Naive thymus-derived CD8-positive, alpha-beta T cell (primary cell): Measurements from ENCODE around the gene ISLR. TPM values are rescaled to one million over a fixed set of nuclear protein-coding genes. Genes with fewer than 3 reads are reported as not detected.
A peak's percentile ranks its signal among the peaks of the same experiment; 100 is the strongest.

Experiments
- ATAC-seq, 2 donors: fragments of 150-1000 bp; cut with Tn5 transposase in 1 of 2; sonication (Bioruptor Pico), chemical (Tn5 transposase) in 1 of 2; 1 replicate in 1 of 2; 2 replicates in 1 of 2; pipeline ENCODE4 v1.10.0; 2021; ENCODE audit warnings: mild to moderate bottlenecking in 2 of 2, moderate library complexity in 2 of 2
- POLR2A ChIA-PET: fragments of 350-600 bp; sonication (Branson Sonifier 250); formaldehyde crosslinking; loops from one replicate; lab custom pipeline; 2021; ENCODE audit warnings: antibody characterized with exemption; lab: Charles Lee
- DNase-seq, 10 donors: peaks; one replicate each; pipeline versions ENCODE4 v3.0.0 to v3.0.0-alpha.2; 2020 to 2022
- H3K27ac Mint-ChIP-seq, 10 donors: one replicate each; pipeline ENCODE4 v1.8.0; 2020 to 2022; ENCODE audit warnings: mild to moderate bottlenecking in 10 of 10, mixed read lengths in 10 of 10, moderate library complexity in 4 of 10, inconsistent platforms in 1 of 10
- H3K27me3 Mint-ChIP-seq, 5 donors: one replicate each; pipeline ENCODE4 v1.8.0; 2021 to 2022; ENCODE audit warnings: mixed read lengths in 5 of 5
- H3K36me3 Mint-ChIP-seq, 3 donors: one replicate each; pipeline ENCODE4 v1.8.0; 2020 to 2022; ENCODE audit warnings: mixed read lengths in 3 of 3, mild to moderate bottlenecking in 2 of 3, inconsistent platforms in 1 of 3
- H3K4me1 Mint-ChIP-seq, 4 donors: one replicate each; pipeline ENCODE4 v1.8.0; 2021 to 2022; ENCODE audit warnings: mixed read lengths in 4 of 4
- H3K4me3 Mint-ChIP-seq, 10 donors: one replicate each; pipeline ENCODE4 v1.8.0; 2020 to 2022; ENCODE audit warnings: mild to moderate bottlenecking in 10 of 10, mixed read lengths in 10 of 10, moderate library complexity in 6 of 10, inconsistent platforms in 1 of 10
- H3K9me3 Mint-ChIP-seq, 9 donors: one replicate each; pipeline ENCODE4 v1.8.0; 2020 to 2022; ENCODE audit warnings: mixed read lengths in 9 of 9, mild to moderate bottlenecking in 3 of 9, inconsistent platforms in 1 of 9, moderate library complexity in 1 of 9
- polyA plus RNA-seq, 3 donors: library from polyadenylated mRNA; unstranded; fragments of 300-500 nt; fragmentation: Illumina TruSeq; gene quantifications; one replicate each; pipeline ENCODE4 v1.2.3, GENCODE V29; 2021
- total RNA-seq, 8 experiments: library from RNA in 2 of 8; stranded (reverse) in 2 of 8; gene quantifications; one replicate each; pipeline ENCODE4 v1.2.3 and lab custom pipeline; 2021 to 2026

The ISLR gene
- total and polyA plus RNA-seq, 5 experiments from 2014 or later: not detected

- POLR2A ChIA-PET: interaction anchor here (0.6 kb wide), 1 partner anchor 66 kb away, joined by 3 read pairs; no protein-coding TSS in a partner anchor
- Mint-ChIP-seq H3K9me3 (no peaks in the 10 kb centered on the region), H3K27me3 (peaks cover 27 to 95% (median 62%) of the 10 kb centered on the region in 5 donors), H3K36me3 (peaks cover 0 to 2% (median 0%) of the 10 kb centered on the region in 3 donors), H3K4me1 (peaks cover 22 to 54% (median 49%) of the 10 kb centered on the region in 4 donors), H3K27ac (no peak overlapping the region), H3K4me3 (peak overlapping the region in 5 of 10 donors; percentile 4 to 65 (median 21))
- ATAC-seq (no peak), DNase-seq (no peak)
Observed at GRCh38 chr15:74131628-74132413, 41.7 kb upstream of the ISLR start.

- no peak for ATAC-seq
- peak overlapping the region in 2 of 10 donors; percentile 21 to 36 for H3K4me3 Mint-ChIP-seq
- peaks cover 31 to 98% (median 66%) of the 10 kb centered on the region in 5 donors for H3K27me3 Mint-ChIP-seq
Observed at GRCh38 chr15:74132681-74133651, 40.5 kb upstream of the ISLR start.

GRCh38 chr15:74133694-74134386 is 39.7 kb upstream of the ISLR start:
- Mint-ChIP-seq H3K9me3 (no peaks in the 10 kb centered on the region), H3K4me3 (peak overlapping the region in 1 of 10 donors; percentile 45), H3K36me3 (peaks cover 0 to 2% (median 0%) of the 10 kb centered on the region in 3 donors), H3K4me1 (peaks cover 22 to 53% (median 50%) of the 10 kb centered on the region in 4 donors), H3K27me3 (peaks cover 33 to 100% (median 65%) of the 10 kb centered on the region in 5 donors), H3K27ac (no peak overlapping the region)
- ATAC-seq (no peak), DNase-seq (no peak)
- POLR2A ChIA-PET: no interaction called here

More at GRCh38 chr15:74132681-74133651, 40.5 kb upstream of the ISLR start:
- POLR2A ChIA-PET: no interaction called here
- H3K4me1 Mint-ChIP-seq: peaks cover 23 to 58% (median 57%) of the 10 kb centered on the region in 4 donors
- H3K36me3 Mint-ChIP-seq: peaks cover 0 to 2% (median 0%) of the 10 kb centered on the region in 3 donors
- H3K27ac Mint-ChIP-seq: peak overlapping the region in 1 of 10 donors; percentile 24
- no peaks in the 10 kb centered on the region for H3K9me3 Mint-ChIP-seq
- no peak for DNase-seq

- DNase-seq (no peak), ATAC-seq (no peak)
- Mint-ChIP-seq H3K4me1 (peaks cover 19 to 47% (median 43%) of the 10 kb centered on the region in 4 donors), H3K9me3 (no peaks in the 10 kb centered on the region), H3K27me3 (peaks cover 35 to 100% (median 63%) of the 10 kb centered on the region in 5 donors), H3K27ac (peak overlapping the region in 1 of 10 donors; percentile 3), H3K4me3 (peak overlapping the region; percentile 4 to 77 (median 66)), H3K36me3 (peaks cover 0 to 2% (median 0%) of the 10 kb centered on the region in 3 donors)
- POLR2A ChIA-PET: no interaction called here
Observed at GRCh38 chr15:74134387-74135027, 39.0 kb upstream of the ISLR start.

- Mint-ChIP-seq H3K9me3 (no peaks in the 10 kb centered on the region), H3K4me1 (peaks cover 17 to 42% (median 39%) of the 10 kb centered on the region in 4 donors), H3K27me3 (peaks cover 35 to 97% (median 63%) of the 10 kb centered on the region in 5 donors), H3K4me3 (peak overlapping the region; percentile 40 to 79 (median 68)), H3K27ac (peak overlapping the region in 1 of 10 donors; percentile 25), H3K36me3 (peaks cover 0 to 2% (median 0%) of the 10 kb centered on the region in 3 donors)
- DNase-seq (no peak), ATAC-seq (no peak)
- POLR2A ChIA-PET: interaction anchor here (1.0 kb wide), 1 partner anchor 21 kb away, joined by 4 read pairs; no protein-coding TSS in a partner anchor
Observed at GRCh38 chr15:74135041-74135565, 38.4 kb upstream of the ISLR start.

- Mint-ChIP-seq H3K4me3 (peak overlapping the region; percentile 69 to 86 (median 76)), H3K27ac (peak overlapping the region in 1 of 10 donors; percentile 22), H3K27me3 (peaks cover 28 to 92% (median 62%) of the 10 kb centered on the region in 5 donors), H3K36me3 (peaks cover 0 to 2% (median 0%) of the 10 kb centered on the region in 3 donors), H3K4me1 (peaks cover 16 to 36% (median 32%) of the 10 kb centered on the region in 4 donors), H3K9me3 (no peaks in the 10 kb centered on the region)
- ATAC-seq: peak in 1 of 2 donors; percentile 37
- no peak for DNase-seq
- POLR2A ChIA-PET: no interaction called here
Observed at GRCh38 chr15:74136540-74136813, 37.0 kb upstream of the ISLR start.

GRCh38 chr15:74136814-74137536 is 36.5 kb upstream of the ISLR start:
- H3K27me3 Mint-ChIP-seq: peaks cover 23 to 92% (median 61%) of the 10 kb centered on the region in 5 donors
- peak overlapping the region in 3 of 10 donors; percentile 9 to 53 (median 46) for H3K27ac Mint-ChIP-seq
- H3K36me3 Mint-ChIP-seq: peaks cover 0 to 2% (median 0%) of the 10 kb centered on the region in 3 donors
- POLR2A ChIA-PET: no interaction called here
- peak overlapping the region; percentile 69 to 86 (median 76) for H3K4me3 Mint-ChIP-seq
- peaks cover 13 to 33% (median 28%) of the 10 kb centered on the region in 4 donors for H3K4me1 Mint-ChIP-seq
- ATAC-seq: peak in 1 of 2 donors; percentile 21
- H3K9me3 Mint-ChIP-seq: no peaks in the 10 kb centered on the region
- no peak for DNase-seq

GRCh38 chr15:74137537-74137894 is 36.0 kb upstream of the ISLR start:
- H3K36me3 Mint-ChIP-seq: peaks cover 0 to 2% (median 0%) of the 10 kb centered on the region in 3 donors
- H3K27me3 Mint-ChIP-seq: peaks cover 20 to 92% (median 61%) of the 10 kb centered on the region in 5 donors
- H3K4me3 Mint-ChIP-seq: peak overlapping the region in 7 of 10 donors; percentile 23 to 86 (median 77)
- peak overlapping the region in 1 of 10 donors; percentile 53 for H3K27ac Mint-ChIP-seq
- ATAC-seq (no peak), DNase-seq (no peak)
- POLR2A ChIA-PET: interaction anchor here (0.6 kb wide), 1 partner anchor 1024 kb away, joined by 5 read pairs; no protein-coding TSS in a partner anchor
- H3K9me3 Mint-ChIP-seq: no peaks in the 10 kb centered on the region
- peaks cover 10 to 30% (median 25%) of the 10 kb centered on the region in 4 donors for H3K4me1 Mint-ChIP-seq

- Mint-ChIP-seq H3K27ac (peak overlapping the region in 1 of 10 donors; percentile 85), H3K36me3 (peaks cover 0 to 2% (median 0%) of the 10 kb centered on the region in 3 donors), H3K4me1 (peaks cover 10 to 27% (median 23%) of the 10 kb centered on the region in 4 donors), H3K27me3 (peaks cover 21 to 85% (median 54%) of the 10 kb centered on the region in 5 donors), H3K9me3 (no peaks in the 10 kb centered on the region), H3K4me3 (no peak overlapping the region)
- no peak for DNase-seq
- POLR2A ChIA-PET: interaction anchor here (0.6 to 1.1 kb wide), 2 partner anchors 9 to 1563 kb away, joined by 3 to 4 read pairs; no protein-coding TSS in a partner anchor
- ATAC-seq: no peak
Observed at GRCh38 chr15:74138642-74139041, 34.9 kb upstream of the ISLR start.

GRCh38 chr15:74141591-74141990 is 31.9 kb upstream of the ISLR start:
- H3K9me3 Mint-ChIP-seq: peaks cover 0 to 12% (median 2%) of the 10 kb centered on the region in 9 donors
- H3K4me1 Mint-ChIP-seq: peaks cover 6 to 11% (median 10%) of the 10 kb centered on the region in 4 donors
- H3K27ac Mint-ChIP-seq: no peak overlapping the region
- no peak overlapping the region for H3K4me3 Mint-ChIP-seq
- POLR2A ChIA-PET: no interaction called here
- H3K36me3 Mint-ChIP-seq: peaks cover 0 to 5% (median 3%) of the 10 kb centered on the region in 3 donors
- ATAC-seq (no peak), DNase-seq (no peak)
- peaks cover 24 to 66% (median 52%) of the 10 kb centered on the region in 5 donors for H3K27me3 Mint-ChIP-seq
